ENCODE measurements around the gene CISTR. TPM values are rescaled to one million over a fixed set of nuclear protein-coding genes. Genes with fewer than 3 reads are reported as not detected.
"Not testable (repeated sequence)": the region's sequence is repeated elsewhere in the genome, so short reads cannot be mapped to it uniquely, and the experiment has no call there.

The CISTR gene
- total RNA-seq, 1 donor from 2014 or later, result not detected

GRCh38 chr12:53728206-53728605 is 23.6 kb downstream of the CISTR start:
- intact Hi-C loops (cut with DNase I), result no loop called here
- ATAC-seq (no peak), DNase-seq (ENCODE audit: low spot score) (no peak)

DNA sequence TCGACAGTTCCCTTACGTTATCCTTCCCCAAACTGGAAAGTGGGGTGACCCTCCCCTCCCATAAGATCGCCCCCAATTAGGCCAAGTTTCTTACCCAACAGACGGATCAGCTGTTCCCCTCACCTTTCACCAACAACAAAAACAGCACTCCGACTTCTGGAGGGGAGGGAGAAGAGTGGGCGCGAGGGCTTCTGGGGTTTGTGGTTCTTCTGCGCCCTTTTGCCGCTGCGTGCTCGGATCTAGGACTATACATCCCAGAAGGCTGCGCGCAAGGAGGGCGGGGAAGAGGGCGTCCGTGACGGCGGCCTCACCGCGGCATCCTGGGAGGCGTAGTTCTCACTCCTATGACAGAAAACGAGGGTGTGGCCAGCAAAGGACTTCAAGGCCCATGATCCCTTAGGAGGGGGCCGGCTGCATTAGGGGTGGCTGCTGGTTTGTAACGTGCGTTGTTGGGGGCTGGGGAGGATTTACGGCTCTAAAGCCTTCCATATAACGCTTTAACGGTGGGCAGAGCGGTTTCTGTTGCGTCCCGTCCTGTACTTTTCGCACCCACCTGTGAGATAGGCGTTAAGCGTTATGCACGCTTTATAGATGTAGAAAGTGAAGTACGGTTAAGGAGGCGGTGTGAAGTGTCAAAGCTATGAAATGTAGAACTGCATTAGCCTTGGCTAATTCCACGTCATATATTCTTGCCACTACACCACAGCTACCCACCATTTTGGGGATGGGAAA is 24.3 kb downstream of the CISTR start, which contains the start of gene CALCOCO1:
Gene CALCOCO1, minus strand, starts transcription at position 143 of the 732 bp plus-strand sequence. CDS start 2,210 bp downstream, outside the sequence.
- intact Hi-C loops (cut with DNase I), result no loop called here
- DNase-seq (ENCODE audit: low spot score) (peak; percentile 97), ATAC-seq (peak; percentile 99)

DNA sequence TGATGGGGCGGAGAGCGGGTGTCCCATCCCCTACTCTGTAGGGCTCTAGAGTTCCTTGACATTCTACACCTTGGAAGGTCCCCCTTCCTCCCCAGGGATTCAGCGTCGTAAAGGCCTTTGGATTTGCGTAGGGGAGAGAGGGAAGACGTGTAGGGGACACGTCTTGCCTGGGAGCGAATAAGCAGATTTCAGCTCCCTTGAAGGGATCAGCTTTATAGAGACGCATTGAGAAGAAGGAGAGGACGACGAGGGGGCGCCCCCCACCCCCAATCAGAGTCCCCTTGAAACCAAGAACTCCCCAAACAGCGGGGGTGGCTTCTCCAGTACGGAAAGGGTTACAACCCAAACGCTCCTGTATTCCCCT is 24.9 kb downstream of the CISTR start:
- ATAC-seq (peak; percentile 16), DNase-seq (ENCODE audit: low spot score) (peak; percentile 65)
- intact Hi-C loops (cut with DNase I), result no loop called here

DNA sequence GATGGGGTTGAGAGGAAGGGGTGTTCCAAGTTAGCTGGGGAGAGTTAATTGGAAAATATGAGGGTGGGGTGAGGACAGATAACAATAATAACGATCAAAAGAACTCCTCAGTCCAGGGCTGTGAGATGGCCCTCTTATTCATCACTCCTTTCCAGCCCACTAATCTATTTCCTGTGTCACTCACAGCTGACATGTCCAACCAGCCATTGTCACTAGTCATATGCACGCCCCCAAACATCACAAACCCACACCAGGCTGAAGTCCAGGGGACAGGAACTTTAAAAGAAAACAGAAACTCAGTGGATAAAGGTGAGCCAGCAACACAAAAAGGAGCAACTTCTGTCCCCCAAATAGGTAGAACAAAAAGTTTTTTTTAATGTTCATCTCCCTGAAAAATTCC is 25.4 kb downstream of the CISTR start:
- ATAC-seq, result no peak
- intact Hi-C loops (cut with DNase I), result no loop called here

DNA sequence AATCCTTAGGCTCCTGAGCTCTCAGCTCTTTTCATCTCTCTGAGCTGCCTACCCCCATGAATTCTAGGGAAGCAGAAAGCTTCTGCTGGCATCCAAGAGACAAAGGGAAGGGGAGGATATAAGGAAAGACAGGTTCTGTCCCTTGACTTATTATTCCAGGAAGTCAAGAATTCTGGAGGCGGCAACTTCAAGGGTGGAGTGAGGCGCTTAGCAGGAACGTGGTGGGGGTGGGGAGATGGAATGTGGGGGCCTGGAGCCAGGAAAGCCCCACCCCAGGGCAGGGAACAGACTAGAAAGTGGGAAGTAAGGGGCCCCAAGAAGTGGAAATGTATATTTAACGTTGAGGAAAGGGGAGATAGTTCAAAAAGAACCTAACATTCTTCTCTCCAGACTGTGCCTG is 26.0 kb downstream of the CISTR start:
- ATAC-seq, result no peak
- intact Hi-C loops (cut with DNase I), result no loop called here
- no peak for DNase-seq (ENCODE audit: low spot score)

More for the DNA sequence above, 25.4 kb downstream of the CISTR start:
- no peak for DNase-seq (ENCODE audit: low spot score)

GRCh38 chr12:53722450-53723041 is 29.2 kb downstream of the CISTR start:
- intact Hi-C loops (cut with DNase I), result no loop called here
- ATAC-seq (no peak), DNase-seq (ENCODE audit: low spot score) (no peak)

- no peak for DNase-seq (ENCODE audit: low spot score)
- ATAC-seq, result no peak
- intact Hi-C loops (cut with DNase I), result no loop called here
Measured at GRCh38 chr12:53720946-53721345, 30.8 kb downstream of the CISTR start.

- ATAC-seq (no peak), DNase-seq (ENCODE audit: low spot score) (no peak)
- intact Hi-C loops (cut with DNase I), result no loop called here
Measured at GRCh38 chr12:53719649-53720048, 32.1 kb downstream of the CISTR start.

DNA sequence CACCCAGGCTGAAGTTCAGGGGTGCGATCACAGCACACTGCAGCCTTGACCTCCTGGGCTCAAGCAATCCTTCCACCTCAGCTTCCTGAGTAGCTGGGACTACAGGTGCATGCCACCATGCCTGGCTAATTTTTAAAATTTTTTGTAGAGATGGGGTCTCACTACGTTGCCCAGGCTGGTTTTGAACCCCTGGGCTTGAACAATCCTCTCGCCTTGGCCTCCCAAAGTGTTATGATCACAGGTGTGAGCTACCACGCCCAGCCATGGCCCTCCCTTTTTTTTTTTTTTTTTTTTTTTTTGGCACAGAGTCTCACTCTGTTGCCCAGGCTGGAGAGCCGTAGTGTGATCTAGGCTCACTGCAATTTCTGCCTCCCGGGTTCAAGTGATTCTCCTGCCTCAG is 33.2 kb downstream of the CISTR start:
- intact Hi-C loops (cut with DNase I); DNase-seq (ENCODE audit: low spot score); ATAC-seq: not testable (repeated sequence)

GRCh38 chr12:53717319-53717718 is 34.5 kb downstream of the CISTR start:
- intact Hi-C loops (cut with DNase I), result no loop called here
- ATAC-seq (no peak), DNase-seq (ENCODE audit: low spot score) (no peak)

GRCh38 chr12:53714004-53714403 is 37.8 kb downstream of the CISTR start:
- DNase-seq (ENCODE audit: low spot score), result no peak
- ATAC-seq, result no peak
- intact Hi-C loops (cut with DNase I), result no loop called here

- intact Hi-C loops (cut with DNase I), result no loop called here
- ATAC-seq (no peak), DNase-seq (ENCODE audit: low spot score) (no peak)
Measured at GRCh38 chr12:53713516-53713915, 38.3 kb downstream of the CISTR start.

GRCh38 chr12:53712059-53712643 is 39.6 kb downstream of the CISTR start:
- ATAC-seq (peak; percentile 3), DNase-seq (ENCODE audit: low spot score) (no peak)
- intact Hi-C loops (cut with DNase I), result no loop called here

DNA sequence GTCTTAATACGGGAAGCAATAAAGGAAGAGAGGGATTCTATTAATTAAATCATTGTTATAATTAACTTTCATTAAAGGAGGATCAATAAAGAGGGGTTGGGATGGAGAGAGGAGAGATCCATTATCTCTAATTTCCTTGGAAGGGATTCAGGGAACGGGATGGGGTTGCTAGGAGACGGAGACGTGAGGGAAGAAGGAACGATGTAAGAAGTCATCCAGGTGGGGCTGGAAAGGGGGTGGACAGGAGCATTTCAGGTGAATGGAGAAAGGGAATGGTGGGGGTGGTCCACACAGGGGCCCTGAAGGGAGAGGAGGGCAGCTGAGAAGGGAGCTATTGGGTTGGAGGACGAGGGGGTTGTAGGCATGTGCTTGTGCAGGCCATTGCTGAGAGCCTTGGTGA is 41.7 kb downstream of the CISTR start:
- no peak for ATAC-seq
- intact Hi-C loops (cut with DNase I), result no loop called here
- no peak for DNase-seq (ENCODE audit: low spot score)

DNA sequence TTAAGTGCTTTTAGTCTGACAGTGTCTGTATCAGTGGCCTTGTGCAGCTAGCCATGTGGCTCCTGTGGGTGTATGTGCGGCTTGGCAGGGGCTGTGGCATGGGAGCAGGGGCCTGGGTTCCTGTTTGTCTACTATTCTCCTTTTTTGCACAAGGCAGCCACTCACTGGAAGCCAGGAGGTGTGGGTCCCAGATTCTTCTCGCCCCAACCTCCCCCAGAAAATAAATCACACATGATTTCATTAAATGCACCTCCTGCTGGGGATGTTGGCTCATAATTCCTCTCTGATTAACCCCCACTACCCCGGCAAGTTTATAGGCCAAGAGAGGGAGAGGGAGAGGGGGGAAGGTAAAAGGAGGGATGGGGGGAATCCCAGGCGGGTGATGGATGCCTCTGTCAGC is 42.1 kb downstream of the CISTR start:
- ATAC-seq, result peak; percentile 24
- no peak for DNase-seq (ENCODE audit: low spot score)
- intact Hi-C loops (cut with DNase I), result no loop called here

- DNase-seq (ENCODE audit: low spot score) (no peak), ATAC-seq (no peak)
- intact Hi-C loops (cut with DNase I), result no loop called here
Measured at GRCh38 chr12:53706080-53706479, 45.7 kb downstream of the CISTR start.

GRCh38 chr12:53703756-53704155 is 48.0 kb downstream of the CISTR start:
- DNase-seq (ENCODE audit: low spot score), result no peak
- intact Hi-C loops (cut with DNase I), result loop anchor here (5.0 kb wide), 1 partner anchor 44 kb away; no protein-coding TSS in a partner anchor
- no peak for ATAC-seq

- ATAC-seq (peak; percentile 96), DNase-seq (ENCODE audit: low spot score) (peak; percentile 90)
- intact Hi-C loops (cut with DNase I), result loop anchor here (5.0 kb wide), 1 partner anchor 46 kb away; no protein-coding TSS in a partner anchor
Measured at GRCh38 chr12:53701518-53702264, 50.1 kb downstream of the CISTR start.

- no peak for DNase-seq (ENCODE audit: low spot score)
- no peak for ATAC-seq
- intact Hi-C loops (cut with DNase I), result loop anchor here (5.0 kb wide), 1 partner anchor 47 kb away; no protein-coding TSS in a partner anchor
Measured at GRCh38 chr12:53700567-53700966, 51.2 kb downstream of the CISTR start.

- no peak for DNase-seq (ENCODE audit: low spot score)
- intact Hi-C loops (cut with DNase I), result loop anchor here (5.0 kb wide), 1 partner anchor 48 kb away; no protein-coding TSS in a partner anchor
Measured at GRCh38 chr12:53699678-53700025, 52.1 kb downstream of the CISTR start.

More at GRCh38 chr12:53699678-53700025, 52.1 kb downstream of the CISTR start:
- no peak for ATAC-seq

Measured in sciatic nerve (tissue), 2 donors.